Stimulated activated CD4-positive, alpha-beta T cell treated with anti-CD3 and anti-CD28 coated beads, Interleukin-15, amount 100 ng/mL, for 1 hour (primary cell): ENCODE results near the gene TRAF3.
"Not testable (repeated sequence)": the region's sequence is repeated elsewhere in the genome, so short reads cannot be mapped to it uniquely, and the experiment has no call there.

Experiments
- DNase-seq, 2 donors: peaks; one replicate each; pipeline ENCODE4 v3.0.0-alpha.2; 2020; ENCODE audit warnings: low read depth in 1 of 2, low spot score in 1 of 2

TRAF3 gene

GRCh38 chr14:102857444-102857843 lies 80.2 kb downstream of the TRAF3 start:
- DNase-seq, result no peak

GRCh38 chr14:102859911-102860310 lies 82.7 kb downstream of the TRAF3 start:
- no peak for DNase-seq

- no peak for DNase-seq
Observed at GRCh38 chr14:102862154-102862773, 85.0 kb downstream of the TRAF3 start.

- DNase-seq, result no peak
Observed at GRCh38 chr14:102863381-102863780, 86.1 kb downstream of the TRAF3 start.

GRCh38 chr14:102865916-102866315 lies 88.7 kb downstream of the TRAF3 start:
- DNase-seq, result not testable (repeated sequence)

- DNase-seq, result no peak
Observed at GRCh38 chr14:102866982-102867761, 89.9 kb downstream of the TRAF3 start.

GRCh38 chr14:102867826-102868580 lies 90.8 kb downstream of the TRAF3 start:
- DNase-seq, result no peak

GRCh38 chr14:102868956-102869547 lies 91.8 kb downstream of the TRAF3 start:
- DNase-seq, result no peak

GRCh38 chr14:102870246-102870645 lies 93.0 kb downstream of the TRAF3 start:
- no peak for DNase-seq

GRCh38 chr14:102870994-102871831 lies 94.0 kb downstream of the TRAF3 start:
- DNase-seq, result no peak

- DNase-seq, result no peak
Observed at GRCh38 chr14:102872020-102872419, 94.8 kb downstream of the TRAF3 start.

GRCh38 chr14:102873131-102873530 lies 95.9 kb downstream of the TRAF3 start:
- no peak for DNase-seq

- DNase-seq, result no peak
Observed at GRCh38 chr14:102873546-102874061, 96.4 kb downstream of the TRAF3 start.

GRCh38 chr14:102875652-102876051 lies 98.4 kb downstream of the TRAF3 start:
- DNase-seq, result no peak

GRCh38 chr14:102877511-102877910 lies 100.3 kb downstream of the TRAF3 start:
- DNase-seq, result not testable (repeated sequence)

GRCh38 chr14:102878174-102878969 lies 101.1 kb downstream of the TRAF3 start:
- DNase-seq, result no peak

- DNase-seq, result no peak
Observed at GRCh38 chr14:102878970-102879460, 101.8 kb downstream of the TRAF3 start.

- no peak for DNase-seq
Observed at GRCh38 chr14:102882226-102882906, 105.1 kb downstream of the TRAF3 start.

- DNase-seq, result no peak
Observed at GRCh38 chr14:102883089-102883541, 105.9 kb downstream of the TRAF3 start.
